Measurements from ENCODE around the gene GP1BB.
"Not testable (repeated sequence)": the region's sequence is repeated elsewhere in the genome, so short reads cannot be mapped to it uniquely, and the experiment has no call there.

The GP1BB gene

DNA sequence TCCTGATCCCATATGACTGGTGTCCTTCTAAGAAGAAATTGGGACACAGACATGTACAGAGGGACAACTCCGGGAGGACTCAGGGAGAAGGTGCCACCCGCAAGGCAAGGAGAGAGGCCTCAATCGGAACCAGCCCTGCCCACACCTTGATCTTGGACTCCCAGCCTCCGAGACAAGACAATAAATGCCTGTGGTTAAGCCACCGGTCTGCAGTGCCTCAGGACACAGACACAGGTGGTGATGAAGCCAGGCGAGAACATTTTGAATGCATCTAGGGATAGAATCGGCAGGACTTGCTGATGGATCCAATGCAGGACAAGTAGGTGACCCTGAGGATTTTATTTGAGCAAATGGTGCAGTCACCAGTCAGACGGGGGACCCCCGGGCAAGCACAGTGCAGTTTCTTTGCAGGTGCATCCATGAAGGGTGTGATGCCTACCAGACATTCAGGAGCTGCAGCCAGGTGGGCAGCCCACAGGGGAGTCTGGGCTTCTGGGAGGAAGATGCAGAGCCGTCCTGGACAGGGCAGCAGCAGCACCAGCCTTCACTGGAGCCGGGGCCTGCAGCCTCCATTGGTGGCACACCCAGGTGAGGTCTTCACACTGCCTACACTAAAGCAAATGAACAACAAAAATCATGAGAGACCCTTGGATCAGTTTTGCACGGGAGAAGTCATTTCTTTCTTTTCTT, 29.2 kb upstream of the GP1BB start:
- DNase-seq: no peak

- no peak for DNase-seq
Measured at GRCh38 chr22:19694696-19695095, 28.6 kb upstream of the GP1BB start.

GRCh38 chr22:19696504-19697276, 26.6 kb upstream of the GP1BB start:
- DNase-seq: no peak

DNA sequence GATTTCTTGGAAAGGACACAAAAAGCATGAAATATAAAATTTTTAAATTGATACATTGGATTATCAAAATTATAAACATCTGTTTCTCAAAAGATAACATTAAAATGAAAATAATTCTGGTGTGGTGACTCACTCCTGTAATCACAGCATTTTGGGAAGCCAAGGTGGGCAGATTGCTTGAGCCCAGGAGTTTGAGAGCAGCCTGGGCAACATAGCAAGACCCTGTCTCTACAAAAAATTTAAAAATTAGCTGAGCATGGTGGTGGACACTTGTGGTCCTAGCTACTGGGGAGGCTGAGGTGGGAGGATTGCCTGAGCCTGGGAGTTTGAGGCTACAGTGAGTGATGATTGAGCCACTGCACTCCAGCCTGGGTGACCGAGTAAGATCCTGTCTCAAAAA, 25.5 kb upstream of the GP1BB start:
- not testable (repeated sequence) for DNase-seq

- DNase-seq: no peak
Measured at GRCh38 chr22:19700790-19701419, 22.4 kb upstream of the GP1BB start.

GRCh38 chr22:19701420-19702145, 21.8 kb upstream of the GP1BB start:
- DNase-seq: no peak

DNA sequence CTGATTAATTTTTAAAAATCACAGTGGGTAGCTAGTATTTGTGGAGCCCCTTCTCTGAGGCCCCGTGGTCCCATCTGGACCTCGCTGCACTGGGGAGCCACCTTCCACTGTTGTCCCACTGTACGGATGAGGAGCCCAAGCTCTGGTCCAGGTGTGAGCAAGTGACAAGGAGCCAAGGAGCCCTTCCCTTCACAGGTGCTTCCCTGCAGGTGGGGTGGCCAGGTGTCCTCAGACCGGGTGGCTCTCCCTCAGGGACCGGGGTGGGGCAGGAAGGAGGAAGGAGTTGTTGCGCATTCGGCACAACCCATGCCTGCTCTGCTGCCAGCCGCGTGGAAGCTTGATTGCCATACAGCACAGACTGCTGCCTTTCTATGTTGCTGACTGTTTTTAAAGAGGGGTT, 19.5 kb upstream of the GP1BB start:
- no peak for DNase-seq

GRCh38 chr22:19704355-19705015, 18.9 kb upstream of the GP1BB start:
- no peak for DNase-seq

GRCh38 chr22:19705181-19705934, 18.0 kb upstream of the GP1BB start:
- DNase-seq: no peak

- no peak for DNase-seq
Measured at GRCh38 chr22:19706661-19707151, 16.6 kb upstream of the GP1BB start.

- DNase-seq: no peak
Measured at GRCh38 chr22:19707347-19708290, 15.7 kb upstream of the GP1BB start.

- DNase-seq: no peak
Measured at GRCh38 chr22:19708321-19709011, 14.9 kb upstream of the GP1BB start.

- DNase-seq: no peak
Measured at GRCh38 chr22:19709063-19709769, 14.1 kb upstream of the GP1BB start.

- DNase-seq: no peak
Measured at GRCh38 chr22:19710020-19710768, 13.1 kb upstream of the GP1BB start.

GRCh38 chr22:19710769-19711106, 12.6 kb upstream of the GP1BB start:
- DNase-seq: no peak

- DNase-seq: no peak
Measured at GRCh38 chr22:19713245-19713644, 10.1 kb upstream of the GP1BB start.

GRCh38 chr22:19713650-19714311, 9.6 kb upstream of the GP1BB start:
- DNase-seq: peak; percentile 18
